Adrenal gland (tissue), 12 donors: ENCODE results near the gene PRSS2. TPM values are rescaled to one million over a fixed set of nuclear protein-coding genes. Genes with fewer than 3 reads are reported as not detected.
"Not testable (repeated sequence)": the region's sequence is repeated elsewhere in the genome, so short reads cannot be mapped to it uniquely, and the experiment has no call there.

Experiments
- DNase-seq, 7 donors: peaks; one replicate each; pipeline ENCODE4 v3.0.0-alpha.2; 2019 to 2020
- H3K27ac ChIP-seq, 5 donors: fragments of 200-600 bp; sonication (generic) in 4 of 5; 1 replicate in 3 of 5; 2 replicates in 2 of 5; pipeline versions ENCODE4 v1.5.1 to v1.8.0; 2016 to 2020; ENCODE audit warnings: mild to moderate bottlenecking in 1 of 5
- H3K27me3 ChIP-seq: fragments of 200-600 bp; 2 replicates; pipeline ENCODE4 v1.8.0; 2021
- H3K36me3 ChIP-seq, 2 donors: fragments of 200-600 bp; replicated peaks in 1 of 2; 1 replicate in 1 of 2; 2 replicates in 1 of 2; pipeline versions ENCODE4 v1.5.1 to v1.8.0; 2018 to 2022
- H3K4me1 ChIP-seq, 2 donors: fragments of 200-600 bp; replicated peaks in 1 of 2; 1 replicate in 1 of 2; 2 replicates in 1 of 2; pipeline versions ENCODE4 v1.5.1 to v1.8.0; 2018 to 2021
- H3K4me3 ChIP-seq, 4 donors: fragments of 200-600 bp; sonication (generic) in 3 of 4; one replicate each; pipeline ENCODE4 v1.5.1; 2016 to 2018
- H3K9me3 ChIP-seq, 3 donors: fragments of 200-600 bp; sonication (generic) in 1 of 3; replicated peaks in 1 of 3; 1 replicate in 2 of 3; 2 replicates in 1 of 3; pipeline versions ENCODE4 v1.5.1 to v1.8.0; 2016 to 2021
- CTCF ChIP-seq, 6 experiments: fragments of 450-650 bp in 4 of 6; fragments of 200-600 bp in 2 of 6; sonication (generic) in 1 of 6; IDR thresholded peaks; 1 replicate in 5 of 6; 2 replicates in 1 of 6; pipeline versions ENCODE4 v1.5.1 to v1.8.0; 2016 to 2021; ENCODE audit warnings: antibody characterized with exemption in 6 of 6, mild to moderate bottlenecking in 2 of 6, moderate library complexity in 1 of 6
- POLR2A ChIP-seq, 2 donors: fragments of 450-650 bp; IDR thresholded peaks; one replicate each; pipeline ENCODE4 v1.6.1; 2017; ENCODE audit warnings: antibody characterized with exemption in 2 of 2, mild to moderate bottlenecking in 2 of 2, moderate library complexity in 1 of 2
- WGBS, 4 donors: extraction: QIAGEN DNeasy Blood & Tissue Kit in 2 of 4; methylation state at CpG; one replicate each; pipeline versions ENCODE4 v1.1.5 to v1.1.7; 2013 to 2017; 5-methylcytosine and 5-hydroxymethylcytosine counted together
- intact Hi-C, 2 donors: fragments of 100-400 bp; cut with DNase I; formaldehyde crosslinking; loops; one replicate each; pipeline versions ENCODE4 v1.14.1 to v1.15.0; 2022 to 2023
- polyA plus RNA-seq, 3 donors: library from polyadenylated mRNA; stranded (reverse); fragments of 200-250 nt in 2 of 3; fragments of 350-450 nt in 1 of 3; fragmentation: Illumina TruSeq in 1 of 3; extraction: RNeasy Lipid Tissue Mini Kit (QIAGEN cat#74804) in 1 of 3; gene quantifications; one replicate each; pipeline ENCODE4 v1.2.3, GENCODE V29; 2013 to 2014
- total RNA-seq, 9 donors: library from RNA; depleted of rRNA in 4 of 9; stranded (reverse); fragments of >200 nt in 4 of 9; fragments of 120-200 nt in 1 of 9; fragmentation: NEBNext Ultra II Directional in 1 of 9; extraction: Animal tissue kit (Norgen Biotek cat#: 25700) in 1 of 9; gene quantifications; one replicate each; pipeline versions ENCODE4 v1.1.0 to v1.2.4, GENCODE V29; 2013 to 2023
- donor health status: healthy with polysubstance abuse.
- donor health status: Bipolar disorder and iron deficiency.
- donor health status: DM: yes; HTN: yes; CAD: no.
- donor health status: DM: no; HTN: no; CAD: no.
- donor health status: DM: no; HTN: no; CAD: no.
- donor health status: DM: yes; HTN: yes; CAD: no.

PRSS2 gene
- total and polyA plus RNA-seq, 12 donors = 2.8 to 43.4 (median 4.8) TPM; not detected in 7

- Histone ChIP-seq H3K27me3 (no peaks in the 10 kb centered on the region), H3K9me3 (no peaks in the 10 kb centered on the region), H3K27ac (no peak overlapping the region), H3K36me3 (no peaks in the 10 kb centered on the region), H3K4me3 (no peak overlapping the region), H3K4me1 (no peaks in the 10 kb centered on the region)
- no peak for DNase-seq
- 57 to 76% (median 64%) methylated on average over 3 of the region's 3 CpGs for WGBS, 4 donors
- intact Hi-C loops = no loop called here
- TF ChIP-seq CTCF (IDR thresholded peaks at IDR 0.05) (no peak), POLR2A (IDR thresholded peaks at IDR 0.05) (no peak)
These were observed 18.2 kb upstream of the PRSS2 start for GRCh38 chr7:142752376-142753225.

GRCh38 chr7:142753366-142753765 lies 17.4 kb upstream of the PRSS2 start:
- no peaks in the 10 kb centered on the region for H3K9me3 ChIP-seq
- no peak for DNase-seq
- TF ChIP-seq POLR2A (IDR thresholded peaks at IDR 0.05) = no peak
- TF ChIP-seq CTCF (IDR thresholded peaks at IDR 0.05) = no peak
- no peaks in the 10 kb centered on the region for H3K36me3 ChIP-seq
- H3K4me1 ChIP-seq = no peaks in the 10 kb centered on the region
- 59 to 87% (median 78%) methylated on average over 8 of the region's 8 CpGs for WGBS, 4 donors
- intact Hi-C loops = no loop called here
- H3K27me3 ChIP-seq = no peaks in the 10 kb centered on the region
- no peak overlapping the region for H3K4me3 ChIP-seq
- H3K27ac ChIP-seq = no peak overlapping the region

GRCh38 chr7:142753925-142754491 lies 16.8 kb upstream of the PRSS2 start:
- intact Hi-C loops, H3K27ac ChIP-seq, H3K27me3 ChIP-seq, H3K4me3 ChIP-seq, DNase-seq, H3K4me1 ChIP-seq, H3K36me3 ChIP-seq, H3K9me3 ChIP-seq: not testable (repeated sequence)
- 64 to 80% (median 70%) methylated on average over 3 to 5 of the region's 5 CpGs for WGBS, 4 donors

GRCh38 chr7:142754681-142755575 lies 15.8 kb upstream of the PRSS2 start:
- DNase-seq = no peak

GRCh38 chr7:142758312-142758711 lies 12.5 kb upstream of the PRSS2 start:
- 52 to 86% (median 78%) methylated on average over 1 to 3 of the region's 3 CpGs for WGBS, 4 donors
- H3K27ac ChIP-seq, H3K4me3 ChIP-seq, H3K9me3 ChIP-seq, H3K27me3 ChIP-seq, H3K36me3 ChIP-seq, intact Hi-C loops, H3K4me1 ChIP-seq, DNase-seq: not testable (repeated sequence)

More at GRCh38 chr7:142754681-142755575, 15.8 kb upstream of the PRSS2 start:
- H3K9me3 ChIP-seq = no peaks in the 10 kb centered on the region
- H3K4me1 ChIP-seq = no peaks in the 10 kb centered on the region
- no peaks in the 10 kb centered on the region for H3K27me3 ChIP-seq
- intact Hi-C loops = no loop called here
- H3K36me3 ChIP-seq = no peaks in the 10 kb centered on the region
- H3K4me3 ChIP-seq = no peak overlapping the region
- WGBS, 4 donors = 71 to 86% (median 79%) methylated on average over 8 to 10 of the region's 10 CpGs
- no peak overlapping the region for H3K27ac ChIP-seq
- TF ChIP-seq CTCF (IDR thresholded peaks at IDR 0.05) = no peak
- TF ChIP-seq POLR2A (IDR thresholded peaks at IDR 0.05) = no peak
